Measurements from ENCODE around the gene GLB1L3. TPM values are rescaled to one million over a fixed set of nuclear protein-coding genes. Genes with fewer than 3 reads are reported as not detected.

GLB1L3 gene
- total and polyA plus RNA-seq, 7 experiments from 2014 or later: 1.0 to 11.4 (median 2.5) TPM

DNA sequence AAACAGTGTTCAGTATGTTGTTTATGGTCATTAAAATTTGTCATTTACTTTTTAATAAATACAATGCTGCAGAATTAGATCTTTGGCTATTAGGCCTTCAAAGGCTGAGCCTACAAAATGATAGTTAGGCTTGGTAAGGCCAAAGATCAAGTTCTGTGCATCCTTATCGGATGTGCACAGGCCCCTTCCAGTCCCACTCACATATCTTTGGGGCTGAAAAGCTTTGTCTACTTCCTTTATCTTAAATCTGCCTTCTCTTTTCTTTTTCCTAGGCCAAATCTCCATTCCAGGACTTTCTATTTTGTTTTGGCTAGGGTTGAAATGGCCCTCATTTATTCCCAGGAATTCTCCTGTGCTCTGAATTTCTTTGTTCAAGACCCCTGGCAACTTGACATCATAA is 52.3 kb downstream of the GLB1L3 start:
- CTCF ChIA-PET: no interaction called here
- intact Hi-C loops (cut with micrococcal nuclease): no loop called here
- Mint-ChIP-seq H3K4me3 (no peak overlapping the region), H3K9me3 (peaks cover 0 to 2% (median 0%) of the 10 kb centered on the region in 11 donors), H3K4me1 (peaks cover 3 to 19% (median 17%) of the 10 kb centered on the region in 7 donors), H3K27me3 (peaks cover 5 to 39% (median 9%) of the 10 kb centered on the region in 5 donors), H3K27ac (no peak overlapping the region), H3K36me3 (no peaks in the 10 kb centered on the region)
- Histone ChIP-seq H3K4me1 (ENCODE audit: control insufficient read depth in 2 of 2, insufficient read depth in 2 of 2, low read length in 2 of 2) (peaks cover 7 to 9% of the 10 kb centered on the region in 2 donors), H3K9me3 (ENCODE audit: control insufficient read depth in 2 of 3, low read length in 3 of 3) (no peaks in the 10 kb centered on the region), H3K27me3 (ENCODE audit: control insufficient read depth in 2 of 2, insufficient read depth in 2 of 2, low read length in 2 of 2) (no peaks in the 10 kb centered on the region), H3K36me3 (ENCODE audit: control insufficient read depth in 2 of 3, insufficient read depth in 3 of 3, low read length in 3 of 3) (no peaks in the 10 kb centered on the region), H3K27ac (ENCODE audit: low read depth, low read length) (no peak overlapping the region), H3K4me3 (ENCODE audit: low read length) (no peak overlapping the region)
- DNase-seq (no peak), ATAC-seq (no peak)
- POLR2A ChIA-PET: interaction anchor here (1.8 kb wide), 1 partner anchor 104 kb away, joined by 5 read pairs; the partner anchor contains the start of gene VPS26B

DNA sequence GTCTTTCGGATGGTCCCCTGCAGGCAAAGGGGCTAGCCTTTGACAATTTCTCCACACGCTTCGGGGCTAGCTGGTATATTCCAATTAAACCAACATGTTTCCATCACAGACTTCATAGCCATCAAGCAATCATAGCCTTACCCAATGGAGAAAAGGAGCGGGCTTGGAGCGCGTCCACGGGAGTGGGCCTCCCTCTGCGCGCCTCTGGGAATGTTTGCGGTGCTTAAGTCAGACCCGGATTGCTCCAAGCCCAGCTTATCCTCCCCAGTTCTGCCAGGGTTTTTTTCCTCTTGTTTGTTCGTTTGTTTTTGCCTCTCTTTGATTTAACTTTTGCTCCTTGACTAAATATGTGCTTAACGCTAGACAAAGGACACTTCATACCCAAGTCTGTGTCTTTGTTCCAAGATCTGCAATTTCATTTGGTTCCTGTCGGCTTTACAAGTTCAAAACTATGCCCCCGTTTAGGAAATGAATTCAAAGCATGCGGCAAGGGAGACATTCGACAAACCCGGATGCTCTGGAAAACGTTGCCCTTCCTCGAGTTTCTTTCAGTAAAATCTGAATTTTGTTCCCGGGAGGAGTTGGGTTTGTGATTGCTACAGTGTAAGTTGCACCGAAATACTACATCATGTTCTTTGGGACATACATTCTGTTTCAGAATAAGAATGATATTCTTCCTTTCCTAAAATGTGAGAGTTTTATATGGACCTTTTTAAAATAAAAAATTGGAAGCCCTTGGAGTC is 54.6 kb downstream of the GLB1L3 start:
- Histone ChIP-seq H3K27ac (ENCODE audit: low read depth, low read length) (no peak overlapping the region), H3K4me3 (ENCODE audit: low read length) (peak overlapping the region; percentile 17), H3K9me3 (ENCODE audit: control insufficient read depth in 2 of 3, low read length in 3 of 3) (no peaks in the 10 kb centered on the region), H3K4me1 (ENCODE audit: control insufficient read depth in 2 of 2, insufficient read depth in 2 of 2, low read length in 2 of 2) (peaks cover 7 to 9% of the 10 kb centered on the region in 2 donors), H3K36me3 (ENCODE audit: control insufficient read depth in 2 of 3, insufficient read depth in 3 of 3, low read length in 3 of 3) (no peaks in the 10 kb centered on the region), H3K27me3 (ENCODE audit: control insufficient read depth in 2 of 2, insufficient read depth in 2 of 2, low read length in 2 of 2) (no peaks in the 10 kb centered on the region)
- Mint-ChIP-seq H3K27ac (peak overlapping the region in 2 of 9 donors; percentile 6 to 54), H3K4me3 (peak overlapping the region; percentile 77 to 94 (median 88)), H3K36me3 (no peaks in the 10 kb centered on the region), H3K9me3 (peaks cover 0 to 2% (median 0%) of the 10 kb centered on the region in 11 donors), H3K27me3 (peaks cover 5 to 57% (median 9%) of the 10 kb centered on the region in 5 donors), H3K4me1 (peaks cover 3 to 19% (median 17%) of the 10 kb centered on the region in 7 donors)
- CTCF ChIA-PET: no interaction called here
- POLR2A ChIA-PET: no interaction called here
- ATAC-seq: no peak
- peak in 1 of 9 donors; percentile 4 for DNase-seq
- intact Hi-C loops (cut with micrococcal nuclease): loop anchor here (1.0 to 5.0 kb wide), 11 partner anchors 19 to 383 kb away; partner anchors contain the start of genes ACAD8 (in 2 of the 2), GLB1L3 (in 2 of the 2), THYN1 (in 2 of the 2) and VPS26B (in 2 of the 2)

DNA sequence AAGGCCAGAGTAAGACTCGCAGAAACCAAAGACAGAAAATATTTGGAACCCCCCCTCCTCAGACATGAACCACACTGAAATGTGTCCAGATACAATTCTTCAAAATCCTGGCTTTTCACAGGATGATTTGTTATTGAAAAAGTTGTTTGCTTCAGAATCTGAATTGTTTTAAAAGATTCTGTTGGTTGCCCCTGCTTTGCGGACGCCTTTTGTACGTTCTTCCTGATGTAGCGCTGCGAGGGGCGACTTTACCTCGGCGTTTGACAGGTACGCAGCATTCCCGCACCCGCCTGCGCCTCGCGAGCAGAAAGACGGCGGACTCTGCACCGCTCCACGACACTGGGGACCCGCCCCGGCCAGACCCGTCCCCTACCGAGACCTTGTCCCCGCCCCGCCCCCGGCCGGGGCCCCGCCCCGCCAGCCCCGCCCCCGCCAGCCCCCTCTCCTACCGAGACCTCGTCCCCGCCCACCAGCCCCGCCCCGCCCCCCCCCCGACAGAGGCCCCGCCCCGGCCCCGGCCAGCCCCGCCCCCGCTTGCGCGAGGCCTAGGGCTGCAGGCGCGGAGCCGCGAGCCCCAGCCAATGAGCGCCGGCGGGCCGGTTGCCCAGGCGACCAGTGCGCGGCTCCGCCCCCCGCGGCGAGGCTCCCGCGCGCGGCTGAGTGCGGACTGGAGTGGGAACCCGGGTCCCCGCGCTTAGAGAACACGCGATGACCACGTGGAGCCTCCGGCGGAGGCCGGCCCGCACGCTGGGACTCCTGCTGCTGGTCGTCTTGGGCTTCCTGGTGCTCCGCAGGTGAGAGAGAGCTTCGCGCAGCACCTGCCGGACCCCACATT is 55.4 kb downstream of the GLB1L3 start, which contains the start of gene GLB1L2:
Gene GLB1L2 (plus strand): TSS at position 635 of the 835 bp plus-strand sequence. CDS start 74 bp downstream, at position 709.
- no peaks in the 10 kb centered on the region for H3K27me3 ChIP-seq (ENCODE audit: control insufficient read depth in 2 of 2, insufficient read depth in 2 of 2, low read length in 2 of 2)

DNA sequence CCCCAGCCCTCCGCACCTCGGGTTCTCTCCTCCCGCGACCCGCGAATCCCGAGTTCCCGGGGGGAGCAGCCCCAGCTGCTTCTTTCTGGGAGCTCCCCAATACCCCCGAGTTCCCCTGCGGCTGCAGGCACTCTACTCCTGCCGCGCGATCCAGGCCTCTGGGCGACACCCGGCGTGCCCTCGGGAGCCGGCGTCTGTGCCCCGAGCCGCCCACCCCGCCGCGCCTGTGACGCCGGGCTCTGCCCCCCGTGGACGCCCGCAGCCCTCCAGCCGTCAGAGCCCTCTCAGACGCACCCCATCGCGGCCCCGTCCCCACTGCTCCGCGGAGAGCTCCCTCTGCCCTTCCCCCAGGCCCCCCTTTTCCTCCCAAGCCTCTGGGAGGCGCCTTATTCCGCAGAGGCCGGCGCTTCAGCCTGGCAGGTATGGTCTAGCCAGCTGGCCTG is 56.0 kb downstream of the GLB1L3 start:
- peak overlapping the region; percentile 66 for H3K4me3 ChIP-seq (ENCODE audit: low read length)
- Mint-ChIP-seq H3K4me3 (peak overlapping the region; percentile 77 to 88 (median 84)), H3K4me1 (peaks cover 3 to 19% (median 17%) of the 10 kb centered on the region in 7 donors), H3K27ac (peak overlapping the region in 5 of 9 donors; percentile 16 to 76 (median 34)), H3K36me3 (no peaks in the 10 kb centered on the region), H3K9me3 (no peaks in the 10 kb centered on the region), H3K27me3 (peaks cover 5 to 60% (median 9%) of the 10 kb centered on the region in 5 donors)
- H3K9me3 ChIP-seq (ENCODE audit: control insufficient read depth in 2 of 3, low read length in 3 of 3): no peaks in the 10 kb centered on the region
- ATAC-seq (peak; percentile 14), DNase-seq (peak in 1 of 9 donors; percentile 38)
- no peaks in the 10 kb centered on the region for H3K27me3 ChIP-seq (ENCODE audit: control insufficient read depth in 2 of 2, insufficient read depth in 2 of 2, low read length in 2 of 2)
- ChIA-PET POLR2A (interaction anchor here (0.7 to 1.5 kb wide), 3 partner anchors 56 to 108 kb away, joined by 3 to 9 read pairs (median 4); partner anchors contain the start of genes GLB1L3 and VPS26B), CTCF (no interaction called here)
- no peaks in the 10 kb centered on the region for H3K36me3 ChIP-seq (ENCODE audit: control insufficient read depth in 2 of 3, insufficient read depth in 3 of 3, low read length in 3 of 3)
- no peak overlapping the region for H3K27ac ChIP-seq (ENCODE audit: low read depth, low read length)
- peaks cover 7 to 9% of the 10 kb centered on the region in 2 donors for H3K4me1 ChIP-seq (ENCODE audit: control insufficient read depth in 2 of 2, insufficient read depth in 2 of 2, low read length in 2 of 2)
- intact Hi-C loops (cut with micrococcal nuclease): loop anchor here (5.0 kb wide), 5 partner anchors 80 to 385 kb away; partner anchors contain the start of genes ACAD8 (in 1 of the 2), IGSF9B (in 1 of the 2) and THYN1 (in 1 of the 2)

More for the DNA sequence above, 55.4 kb downstream of the GLB1L3 start, which contains the start of gene GLB1L2:
- H3K9me3 Mint-ChIP-seq: peaks cover 0 to 2% (median 0%) of the 10 kb centered on the region in 11 donors
- H3K36me3 Mint-ChIP-seq: no peaks in the 10 kb centered on the region
- H3K27ac Mint-ChIP-seq: peak within 1 kb of the TSS in 7 of 9 donors; percentile 25 to 89 (median 66)
- peaks cover 5 to 60% (median 9%) of the 10 kb centered on the region in 5 donors for H3K27me3 Mint-ChIP-seq
- no peak within 1 kb of the TSS for H3K27ac ChIP-seq (ENCODE audit: low read depth, low read length)
- peak; percentile 68 to 88 (median 78) for DNase-seq
- ChIA-PET CTCF (no interaction called here), POLR2A (interaction anchor here (0.7 to 1.5 kb wide), 3 partner anchors 56 to 107 kb away, joined by 3 to 9 read pairs (median 4); partner anchors contain the start of genes GLB1L3 and VPS26B)
- H3K4me1 Mint-ChIP-seq: peaks cover 3 to 19% (median 17%) of the 10 kb centered on the region in 7 donors
- peak within 1 kb of the TSS; percentile 84 to 94 (median 88) for H3K4me3 Mint-ChIP-seq
- peak; percentile 96 for ATAC-seq
- H3K36me3 ChIP-seq (ENCODE audit: control insufficient read depth in 2 of 3, insufficient read depth in 3 of 3, low read length in 3 of 3): no peaks in the 10 kb centered on the region
- H3K4me1 ChIP-seq (ENCODE audit: control insufficient read depth in 2 of 2, insufficient read depth in 2 of 2, low read length in 2 of 2): peaks cover 7 to 9% of the 10 kb centered on the region in 2 donors
- intact Hi-C loops (cut with micrococcal nuclease): loop anchor here (1.0 to 5.0 kb wide), 11 partner anchors 18 to 384 kb away; partner anchors contain the start of genes ACAD8 (in 2 of the 2), GLB1L3 (in 2 of the 2), THYN1 (in 2 of the 2) and VPS26B (in 2 of the 2)
- peak within 1 kb of the TSS; percentile 66 for H3K4me3 ChIP-seq (ENCODE audit: low read length)
- no peaks in the 10 kb centered on the region for H3K9me3 ChIP-seq (ENCODE audit: control insufficient read depth in 2 of 3, low read length in 3 of 3)

DNA sequence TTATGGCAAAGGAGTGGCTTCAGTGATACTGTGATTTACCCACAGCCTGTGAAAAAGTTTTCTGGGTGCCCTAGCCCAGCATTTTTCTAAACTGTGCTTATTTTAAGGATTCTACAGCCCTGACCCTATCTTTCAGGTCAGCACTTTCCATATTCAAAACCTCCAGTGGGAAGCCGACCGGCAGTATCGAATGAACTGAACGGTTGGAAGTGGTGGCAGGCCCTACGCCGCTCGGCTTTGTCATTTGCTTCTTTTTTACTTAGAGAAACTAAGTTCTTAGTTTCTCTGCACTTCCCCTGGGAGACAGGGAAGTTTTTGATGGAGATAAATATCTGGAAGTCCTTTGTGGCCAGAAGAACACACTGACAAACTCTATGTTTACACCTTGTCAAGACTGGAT is 56.6 kb downstream of the GLB1L3 start:
- peaks cover 3 to 19% (median 17%) of the 10 kb centered on the region in 7 donors for H3K4me1 Mint-ChIP-seq
- no peak for ATAC-seq
- H3K9me3 Mint-ChIP-seq: no peaks in the 10 kb centered on the region
- peaks cover 7 to 9% of the 10 kb centered on the region in 2 donors for H3K4me1 ChIP-seq (ENCODE audit: control insufficient read depth in 2 of 2, insufficient read depth in 2 of 2, low read length in 2 of 2)
- POLR2A ChIA-PET: interaction anchor here (1.2 to 1.5 kb wide), 2 partner anchors 57 to 108 kb away, joined by 4 to 9 read pairs; partner anchors contain the start of genes GLB1L3 and VPS26B
- no peaks in the 10 kb centered on the region for H3K9me3 ChIP-seq (ENCODE audit: control insufficient read depth in 2 of 3, low read length in 3 of 3)
- H3K27me3 Mint-ChIP-seq: peaks cover 5 to 57% (median 9%) of the 10 kb centered on the region in 5 donors
- H3K36me3 ChIP-seq (ENCODE audit: control insufficient read depth in 2 of 3, insufficient read depth in 3 of 3, low read length in 3 of 3): no peaks in the 10 kb centered on the region
- peak overlapping the region; percentile 77 to 88 (median 84) for H3K4me3 Mint-ChIP-seq
- H3K27ac Mint-ChIP-seq: peak overlapping the region in 5 of 9 donors; percentile 16 to 76 (median 34)
- intact Hi-C loops (cut with micrococcal nuclease): loop anchor here (5.0 kb wide), 5 partner anchors 80 to 385 kb away; partner anchors contain the start of genes ACAD8 (in 1 of the 2), IGSF9B (in 1 of the 2) and THYN1 (in 1 of the 2)
- DNase-seq: no peak
- peak overlapping the region; percentile 66 for H3K4me3 ChIP-seq (ENCODE audit: low read length)
- CTCF ChIA-PET: no interaction called here
- H3K27me3 ChIP-seq (ENCODE audit: control insufficient read depth in 2 of 2, insufficient read depth in 2 of 2, low read length in 2 of 2): no peaks in the 10 kb centered on the region
- H3K36me3 Mint-ChIP-seq: no peaks in the 10 kb centered on the region
- no peak overlapping the region for H3K27ac ChIP-seq (ENCODE audit: low read depth, low read length)
